Activated T-cell treated with anti-CD3 and anti-CD28 coated beads, Interleukin-2, amount 50 U/mL, for 48 hours (primary cell): ENCODE results near the gene OBP2B.
"Not testable (repeated sequence)": the region's sequence is repeated elsewhere in the genome, so short reads cannot be mapped to it uniquely, and the experiment has no call there.

Source experiments
- DNase-seq, 2 experiments: peaks; one replicate each; pipeline ENCODE4 v3.0.0-alpha.2; 2020

Gene OBP2B

GRCh38 chr9:133200631-133201030, 8.4 kb downstream of the OBP2B start:
- no peak for DNase-seq

- DNase-seq, result peak; percentile 70 to 78
Measured at GRCh38 chr9:133199648-133200321, 9.3 kb downstream of the OBP2B start.

GRCh38 chr9:133195029-133195428, 14.0 kb downstream of the OBP2B start:
- no peak for DNase-seq

- no peak for DNase-seq
Measured at GRCh38 chr9:133194597-133194996, 14.5 kb downstream of the OBP2B start.

GRCh38 chr9:133191989-133192388, 17.1 kb downstream of the OBP2B start:
- no peak for DNase-seq

- DNase-seq, result no peak
Measured at GRCh38 chr9:133189826-133190225, 19.2 kb downstream of the OBP2B start.

- DNase-seq, result no peak
Measured at GRCh38 chr9:133188843-133189180, 20.2 kb downstream of the OBP2B start.

- no peak for DNase-seq
Measured at GRCh38 chr9:133188006-133188842, 20.8 kb downstream of the OBP2B start.

GRCh38 chr9:133187561-133188005, 21.5 kb downstream of the OBP2B start:
- no peak for DNase-seq

GRCh38 chr9:133186736-133187135, 22.3 kb downstream of the OBP2B start:
- DNase-seq, result no peak

GRCh38 chr9:133184971-133185370, 24.1 kb downstream of the OBP2B start:
- peak; percentile 57 to 63 for DNase-seq

GRCh38 chr9:133182151-133182550, 26.9 kb downstream of the OBP2B start:
- no peak for DNase-seq

GRCh38 chr9:133181561-133181960, 27.5 kb downstream of the OBP2B start:
- DNase-seq, result no peak

GRCh38 chr9:133180953-133181352, 28.1 kb downstream of the OBP2B start:
- DNase-seq, result no peak

GRCh38 chr9:133173056-133173455, 36.0 kb downstream of the OBP2B start:
- no peak for DNase-seq

- no peak for DNase-seq
Measured at GRCh38 chr9:133171161-133171961, 37.7 kb downstream of the OBP2B start.

GRCh38 chr9:133170716-133171115, 38.3 kb downstream of the OBP2B start:
- DNase-seq, result no peak

GRCh38 chr9:133169687-133170086, 39.4 kb downstream of the OBP2B start:
- not testable (repeated sequence) for DNase-seq

- no peak for DNase-seq
Measured at GRCh38 chr9:133169102-133169501, 39.9 kb downstream of the OBP2B start.

GRCh38 chr9:133168432-133168831, 40.6 kb downstream of the OBP2B start:
- no peak for DNase-seq

- no peak for DNase-seq
Measured at GRCh38 chr9:133167769-133168168, 41.3 kb downstream of the OBP2B start.

GRCh38 chr9:133167096-133167730, 41.8 kb downstream of the OBP2B start:
- no peak for DNase-seq

- no peak for DNase-seq
Measured at GRCh38 chr9:133166392-133166791, 42.7 kb downstream of the OBP2B start.
